Psoas muscle (tissue), 8 donors: ENCODE data around the gene HAGH. TPM values are rescaled to one million over a fixed set of nuclear protein-coding genes. Genes with fewer than 3 reads are reported as not detected.

Experiments used
- ATAC-seq, 4 donors: fragments of 200-7000 bp; cut with Tn5 transposase; one replicate each; pipeline ENCODE4 v1.9.1; 2020; ENCODE audit warnings: moderate library complexity in 3 of 4, mild to moderate bottlenecking in 2 of 4
- DNase-seq, 2 donors: peaks; one replicate each; pipeline ENCODE4 v3.0.0-alpha.2; 2020
- H3K27ac ChIP-seq: fragments of 200-600 bp; one replicate; pipeline ENCODE4 v1.8.0; 2022
- H3K27me3 ChIP-seq, 3 donors: fragments of 200-600 bp in 1 of 3; one replicate each; pipeline versions ENCODE4 v1.6.1 to v1.8.0; 2013 to 2022; ENCODE audit warnings: low read length in 2 of 3, mild to moderate bottlenecking in 2 of 3, moderate library complexity in 1 of 3; ENCODE audit not compliant: insufficient read depth in 3 of 3
- H3K36me3 ChIP-seq, 2 donors: fragments of 200-600 bp in 1 of 2; one replicate each; pipeline versions ENCODE4 v1.6.1 to v1.8.0; 2013 to 2022; ENCODE audit warnings: low read depth in 1 of 2, mild to moderate bottlenecking in 1 of 2, moderate library complexity in 1 of 2; ENCODE audit not compliant: insufficient read depth in 1 of 2
- H3K4me1 ChIP-seq: fragments of 200-600 bp; one replicate; pipeline ENCODE4 v1.8.0; 2022
- H3K4me3 ChIP-seq: fragments of 200-600 bp; one replicate; pipeline ENCODE4 v1.8.0; 2022; ENCODE audit warnings: mild to moderate bottlenecking
- H3K9me3 ChIP-seq: fragments of 200-600 bp; one replicate; pipeline ENCODE4 v1.8.0; 2022
- CTCF ChIP-seq: fragments of 200-600 bp; IDR thresholded peaks from one replicate; pipeline ENCODE4 v1.8.0; 2022; ENCODE audit warnings: antibody characterized with exemption
- WGBS, 3 donors: extraction: QIAGEN DNeasy Blood & Tissue Kit; methylation state at CpG; one replicate each; pipeline versions ENCODE4 v1.1.6 to v1.1.7; 2013; 5-methylcytosine and 5-hydroxymethylcytosine counted together
- intact Hi-C, 2 donors: fragments of 100-400 bp; cut with DNase I; formaldehyde crosslinking; loops; one replicate each; pipeline versions ENCODE4 v1.11.0 to v1.14.2; 2022
- polyA plus RNA-seq, 3 donors: library from polyadenylated mRNA; stranded (reverse); fragments of 200-250 nt; gene quantifications; one replicate each; pipeline ENCODE4 v1.2.3, GENCODE V29; 2013
- total RNA-seq, 4 donors: library from RNA; stranded (reverse); fragmentation: NEBNext Ultra II Directional in 2 of 4; extraction: Animal tissue kit (Norgen Biotek cat#: 25700) in 2 of 4; gene quantifications; one replicate each; pipeline versions ENCODE4 v1.2.1 to v1.2.4, GENCODE V29; 2021 to 2023
- donor health status: healthy with polysubstance abuse.
- donor health status: DM: no; HTN: no; CAD: no; lungs with moderate emphysema.
- donor health status: Bipolar disorder and iron deficiency.
- donor health status: healthy.
- donor health status: DM: yes; HTN: yes; CAD: no.
- donor health status: DM: no; HTN: no; CAD: no.
- donor health status: DM: no; HTN: no; CAD: no.
- donor health status: DM: yes; HTN: yes; CAD: no.

The HAGH gene
- total and polyA plus RNA-seq, 7 donors: 112 to 277 (median 160) TPM

- no peak for ATAC-seq
- Histone ChIP-seq H3K9me3 (no peaks in the 10 kb centered on the region), H3K27ac (no peak overlapping the region), H3K4me3 (no peak overlapping the region), H3K36me3 (peaks cover 0 to 65% of the 10 kb centered on the region in 2 donors), H3K27me3 (no peaks in the 10 kb centered on the region), H3K4me1 (no peaks in the 10 kb centered on the region)
- intact Hi-C loops: no loop called here
- TF ChIP-seq CTCF: no peak
- no peak for DNase-seq
- WGBS, 3 donors: 94% methylated on average over 16 of the region's 16 CpGs
Measured at GRCh38 chr16:1810536-1810935, 16.1 kb downstream of the HAGH start.

DNA sequence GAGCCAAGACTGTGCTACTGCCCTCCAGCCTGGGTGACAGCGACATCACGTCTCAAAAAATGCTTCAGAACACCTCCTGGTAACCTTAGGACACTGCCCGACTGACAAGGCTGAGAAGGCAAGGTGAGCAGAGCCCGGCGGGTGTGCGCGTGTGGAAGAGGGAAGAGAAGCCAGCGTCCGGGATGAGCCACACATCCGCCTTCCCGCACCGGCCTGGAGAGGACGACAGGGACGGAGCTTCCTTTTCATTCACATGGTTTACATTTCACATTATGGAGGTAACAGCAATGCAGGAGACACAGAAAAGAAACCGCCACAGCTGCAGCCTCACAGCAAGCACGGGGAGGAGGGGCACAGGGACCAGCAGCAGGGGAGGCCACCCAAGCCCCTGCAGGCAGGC, 16.5 kb downstream of the HAGH start:
- Histone ChIP-seq H3K4me1 (no peaks in the 10 kb centered on the region), H3K36me3 (peaks cover 0 to 65% of the 10 kb centered on the region in 2 donors), H3K27ac (no peak overlapping the region), H3K27me3 (no peaks in the 10 kb centered on the region), H3K4me3 (no peak overlapping the region), H3K9me3 (no peaks in the 10 kb centered on the region)
- no peak for TF ChIP-seq CTCF
- intact Hi-C loops: no loop called here
- no peak for DNase-seq
- no peak for ATAC-seq
- 94 to 96% (median 94%) methylated on average over 16 of the region's 16 CpGs for whole genome bisulfite sequencing, 3 donors

DNA sequence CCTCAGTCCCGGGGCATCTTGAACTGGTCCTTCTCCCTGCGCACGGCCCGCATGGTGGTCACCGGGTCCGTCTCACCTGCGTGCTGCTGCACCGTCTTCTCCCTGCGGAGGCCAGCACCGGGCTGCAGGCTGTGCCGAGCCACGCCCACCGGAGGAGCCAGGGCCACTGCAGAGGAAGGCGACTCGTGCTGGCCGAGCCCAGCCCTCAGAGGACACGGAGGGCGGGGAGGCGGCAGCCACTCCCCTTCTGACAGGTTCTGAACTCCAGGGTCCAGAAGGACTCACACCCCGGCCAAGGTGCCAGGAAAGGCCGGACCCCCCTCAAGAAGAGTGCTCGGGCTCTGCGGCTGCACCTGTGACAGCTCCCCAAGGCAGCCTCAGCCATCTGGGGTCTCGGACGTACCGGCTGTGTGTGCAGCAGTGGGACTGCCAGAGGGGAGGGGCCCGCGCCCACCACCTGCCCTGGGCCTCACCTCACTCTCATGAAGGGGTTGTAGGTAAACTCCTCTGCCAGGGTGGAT, 17.3 kb downstream of the HAGH start:
- ATAC-seq: no peak
- TF ChIP-seq CTCF: no peak
- Histone ChIP-seq H3K27ac (no peak overlapping the region), H3K4me1 (no peaks in the 10 kb centered on the region), H3K9me3 (no peaks in the 10 kb centered on the region), H3K27me3 (no peaks in the 10 kb centered on the region), H3K36me3 (peaks cover 0 to 64% of the 10 kb centered on the region in 2 donors), H3K4me3 (no peak overlapping the region)
- 68 to 76% (median 71%) methylated on average over 27 to 28 of the region's 28 CpGs for WGBS, 3 donors
- peak in 1 of 2 donors; percentile 39 for DNase-seq
- intact Hi-C loops: no loop called here

DNA sequence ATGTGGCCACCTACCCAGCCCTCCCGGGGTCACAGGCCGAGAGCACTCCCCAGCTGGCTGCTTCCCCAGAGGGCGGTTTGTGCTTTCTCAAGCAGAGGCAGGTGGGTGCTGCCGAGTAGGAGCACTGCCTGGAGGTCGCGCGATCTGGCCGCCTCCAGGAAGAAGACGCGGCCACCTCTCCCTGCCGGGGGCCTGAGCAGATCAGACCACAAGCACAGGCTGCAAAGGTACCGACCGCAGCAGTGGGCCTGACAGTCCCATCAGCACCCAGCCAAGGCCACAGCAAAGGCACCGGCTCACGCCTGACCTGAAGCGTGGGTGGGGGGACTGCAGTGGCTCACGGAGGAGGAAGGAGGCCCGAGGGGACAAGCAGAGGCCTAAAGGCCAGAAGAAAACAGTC, 17.9 kb downstream of the HAGH start:
- Histone ChIP-seq H3K4me3 (no peak overlapping the region), H3K4me1 (no peaks in the 10 kb centered on the region), H3K27ac (no peak overlapping the region), H3K9me3 (no peaks in the 10 kb centered on the region), H3K36me3 (peaks cover 0 to 58% of the 10 kb centered on the region in 2 donors), H3K27me3 (no peaks in the 10 kb centered on the region)
- peak in 1 of 2 donors; percentile 45 for DNase-seq
- intact Hi-C loops: no loop called here
- 79 to 87% (median 79%) methylated on average over 18 of the region's 18 CpGs for WGBS, 3 donors
- ATAC-seq: no peak
- no peak for TF ChIP-seq CTCF

DNA sequence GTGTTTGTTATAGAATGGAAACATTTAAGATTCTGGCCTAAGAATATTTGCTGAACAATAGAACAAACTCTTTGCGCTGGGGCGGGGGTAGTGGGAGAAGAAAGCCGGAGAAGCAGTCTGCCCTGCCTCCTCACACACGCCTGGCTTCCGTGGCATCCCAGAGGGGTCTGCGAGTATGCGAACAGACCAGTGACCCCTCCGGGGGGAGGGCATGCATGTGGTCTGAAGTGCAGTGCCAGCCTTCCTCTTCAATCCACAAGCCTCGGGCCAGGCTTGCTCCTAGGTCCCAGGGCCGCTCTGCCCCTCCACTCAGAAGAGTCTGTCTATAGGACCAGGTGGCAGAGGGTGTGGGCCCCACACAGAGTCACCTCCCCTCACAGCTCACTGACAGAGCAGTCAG, 19.0 kb downstream of the HAGH start:
- peak in 1 of 2 donors; percentile 21 for DNase-seq
- intact Hi-C loops: no loop called here
- Histone ChIP-seq H3K9me3 (no peaks in the 10 kb centered on the region), H3K4me3 (no peak overlapping the region), H3K27ac (no peak overlapping the region), H3K36me3 (peaks cover 0 to 52% of the 10 kb centered on the region in 2 donors), H3K27me3 (no peaks in the 10 kb centered on the region), H3K4me1 (no peaks in the 10 kb centered on the region)
- no peak for ATAC-seq
- 84 to 92% (median 85%) methylated on average over 10 of the region's 10 CpGs for WGBS, 3 donors
- no peak for TF ChIP-seq CTCF
